T-helper 2 cell (primary cell): Measurements from ENCODE around the gene OCA2.
"Not testable (repeated sequence)": the region's sequence is repeated elsewhere in the genome, so short reads cannot be mapped to it uniquely, and the experiment has no call there.

Source experiments
- DNase-seq, 5 experiments: peaks; one replicate each; pipeline versions ENCODE4 v3.0.0 to v3.0.0-alpha.2; 2012 to 2022
- total RNA-seq, 2 donors: gene quantifications; one replicate each; lab custom pipeline; 2026; lab: John Stamatoyannopoulos, UW

The OCA2 gene
- 0.31 to 1.7 reads per million in 2 donors for total RNA-seq

DNA sequence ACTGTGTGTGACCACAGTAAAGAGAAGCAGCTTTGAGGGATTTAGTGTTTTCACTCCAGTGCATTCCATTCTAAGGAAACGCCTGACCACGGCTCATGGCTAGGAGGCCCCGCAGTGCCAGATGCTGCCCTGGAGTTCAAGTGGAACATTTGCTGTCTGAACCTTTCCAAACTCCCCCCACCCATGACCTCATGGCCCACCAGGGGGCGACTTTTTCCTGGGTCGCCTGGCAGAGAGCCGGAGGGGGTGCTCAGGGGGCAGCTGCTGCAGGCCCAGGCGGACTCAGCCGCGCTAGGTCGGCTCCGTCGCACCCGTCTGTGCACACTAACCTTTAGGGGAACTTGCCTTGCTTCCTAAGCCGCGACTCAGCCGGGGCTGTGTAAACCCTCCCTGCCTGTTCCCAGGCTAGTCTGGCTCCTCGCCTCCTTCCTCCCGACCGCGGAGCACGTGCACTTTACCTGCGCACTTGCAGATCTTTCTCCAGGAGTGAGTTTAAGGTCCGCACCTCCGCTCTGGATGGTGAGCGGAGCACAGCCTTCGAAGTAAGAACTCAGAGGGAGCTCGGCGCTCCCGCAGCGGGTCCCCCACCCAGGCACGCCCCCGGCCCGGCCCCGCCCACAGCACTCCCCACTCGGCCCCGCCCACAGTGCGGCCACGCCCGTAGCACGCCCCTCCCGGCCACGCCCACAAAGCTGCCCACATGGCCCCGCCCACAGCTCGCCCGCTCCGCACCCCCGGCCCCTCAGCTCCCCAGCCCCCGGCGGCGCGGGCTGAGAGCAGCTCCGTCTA, at the start of gene OCA2:
Gene OCA2 (minus strand): TSS at position 550 of the 789 bp plus-strand sequence. CDS start 17,441 bp downstream, outside the sequence.
- DNase-seq: peak in 4 of 5 experiments; percentile 27 to 71 (median 46)

DNA sequence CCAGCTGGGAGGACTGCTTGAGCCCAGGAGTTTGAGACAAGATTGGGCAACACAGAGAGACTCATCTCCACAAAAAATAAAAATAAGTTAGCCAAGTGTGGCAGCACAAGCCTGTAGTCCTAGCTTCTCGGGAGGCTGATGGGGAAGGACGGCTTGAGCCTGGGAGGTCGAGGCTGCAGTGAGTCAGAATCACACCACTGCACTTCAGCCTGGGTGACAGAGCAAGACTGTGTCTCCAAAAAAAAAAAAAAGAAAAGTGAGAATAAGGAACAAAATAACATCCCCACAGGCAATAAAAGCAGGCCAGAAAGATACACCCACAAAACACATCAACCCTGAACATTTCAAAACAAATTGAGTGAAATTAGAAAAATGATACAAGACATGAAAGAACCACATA, 48.7 kb upstream of the OCA2 start:
- DNase-seq: no peak

DNA sequence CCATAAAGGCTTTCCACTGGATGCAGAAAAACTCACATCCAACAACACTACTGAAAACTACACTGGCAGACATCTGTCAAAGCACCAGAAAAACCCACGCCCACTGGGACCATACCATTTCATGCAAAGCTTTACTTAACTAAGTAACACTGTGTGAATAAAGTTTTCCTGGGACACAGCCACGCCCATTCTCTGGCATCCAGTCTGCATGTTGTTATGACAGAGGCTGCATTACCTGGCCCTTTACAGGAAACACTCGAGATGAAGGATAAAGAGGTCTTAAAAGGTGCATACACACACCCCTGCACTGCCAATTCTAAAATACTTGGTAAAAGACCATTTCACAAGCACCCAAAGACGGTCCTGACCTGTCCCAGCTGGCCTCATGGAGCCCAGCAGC, 46.3 kb upstream of the OCA2 start:
- not testable (repeated sequence) for DNase-seq

DNA sequence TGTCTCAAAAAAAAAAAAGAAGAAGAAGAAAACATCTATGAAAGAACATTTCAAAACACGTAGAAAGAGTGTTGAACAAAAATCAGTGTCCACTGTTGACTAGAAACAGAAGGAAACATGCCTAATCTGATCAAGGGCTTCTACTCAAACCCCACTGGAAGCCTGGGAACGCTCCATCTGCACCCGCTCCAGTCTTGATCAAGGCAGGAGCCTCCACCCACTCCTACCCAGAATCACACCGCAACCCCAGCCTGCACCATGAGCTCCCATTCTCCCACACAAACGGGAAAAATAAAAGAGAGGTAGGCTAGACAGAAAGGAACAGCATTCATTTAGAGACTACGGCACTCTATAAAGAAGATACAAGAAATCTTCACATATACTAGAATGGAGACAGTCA, 40.9 kb upstream of the OCA2 start:
- no peak for DNase-seq

DNA sequence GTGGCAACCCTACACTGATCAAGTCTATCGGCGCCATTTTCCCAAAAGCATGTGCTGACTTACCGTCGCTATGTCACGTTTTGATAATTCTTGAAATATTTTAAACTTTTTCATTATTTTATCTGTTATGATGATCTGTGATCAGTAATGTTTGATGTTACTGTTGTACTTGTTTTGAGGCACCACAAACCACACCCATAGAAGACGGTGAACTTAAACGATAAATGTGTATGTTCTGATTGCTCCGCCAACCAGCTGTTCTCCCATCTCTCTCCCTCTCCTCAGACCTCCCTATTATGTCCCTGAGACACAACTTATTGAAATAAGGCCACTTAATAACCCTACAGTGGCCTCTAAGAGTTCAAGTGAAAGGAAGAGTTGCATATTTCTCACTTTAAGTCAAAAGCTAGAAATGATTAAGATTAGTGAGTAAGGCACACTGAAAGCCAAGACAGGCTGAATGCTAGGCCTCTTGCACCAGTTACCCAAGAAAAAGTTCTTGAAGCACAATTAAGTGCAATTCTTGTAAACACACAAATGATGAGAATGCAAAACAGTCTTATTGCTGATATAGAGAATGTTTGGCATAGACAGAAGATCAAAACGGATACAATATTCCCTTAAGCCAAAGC, 38.4 kb upstream of the OCA2 start:
- peak in 1 of 5 experiments; percentile 56 for DNase-seq

DNA sequence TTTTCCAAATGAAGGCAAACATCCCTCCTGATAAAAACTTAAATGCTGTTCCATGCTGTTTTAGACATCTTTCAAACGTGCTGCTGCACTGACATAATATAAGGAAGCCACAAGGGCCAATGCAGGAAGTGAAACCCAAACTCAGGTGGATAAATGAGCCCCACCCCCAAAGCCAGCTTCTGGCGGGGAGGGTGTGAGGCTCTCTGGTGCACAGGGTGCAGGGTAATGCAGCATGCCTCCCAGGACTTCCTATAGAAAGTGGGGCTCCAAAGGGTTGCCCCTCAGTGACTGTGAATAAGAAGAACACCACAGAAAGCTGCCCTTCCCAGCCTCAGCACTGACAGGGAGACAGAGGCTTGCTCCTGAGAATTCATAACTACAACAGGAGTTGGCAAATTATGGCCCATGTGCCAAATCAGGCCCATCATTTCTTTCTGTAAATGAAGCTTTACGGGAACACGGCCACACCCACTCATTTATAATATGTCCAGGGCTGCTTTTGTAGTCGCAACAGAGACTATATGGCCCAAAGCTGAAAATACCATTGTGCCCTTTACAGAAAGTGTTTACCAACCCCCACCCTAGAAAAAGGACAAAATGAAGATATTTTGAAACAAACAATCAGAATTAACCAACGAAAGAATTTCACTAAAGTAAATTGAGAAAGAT, 37.3 kb upstream of the OCA2 start:
- peak in 1 of 5 experiments; percentile 77 for DNase-seq

DNA sequence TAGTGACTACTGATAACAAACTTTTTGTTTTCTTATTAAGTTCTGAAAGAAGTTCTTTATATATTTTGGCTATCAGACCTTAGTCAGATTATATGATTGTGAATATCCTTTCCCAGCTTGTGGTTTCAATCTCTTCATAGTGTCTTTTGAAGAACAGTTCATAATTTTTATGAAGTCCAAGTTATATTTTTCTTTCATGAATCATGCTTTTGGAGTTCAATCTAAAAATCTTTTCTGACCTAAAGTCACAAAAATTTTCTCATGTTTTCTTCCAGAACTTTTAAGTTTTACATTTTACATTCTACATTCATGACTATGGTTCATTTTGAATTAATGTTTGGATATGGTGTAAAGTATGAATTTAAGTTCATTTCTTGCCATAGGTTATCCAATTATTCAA, 34.2 kb upstream of the OCA2 start:
- no peak for DNase-seq

DNA sequence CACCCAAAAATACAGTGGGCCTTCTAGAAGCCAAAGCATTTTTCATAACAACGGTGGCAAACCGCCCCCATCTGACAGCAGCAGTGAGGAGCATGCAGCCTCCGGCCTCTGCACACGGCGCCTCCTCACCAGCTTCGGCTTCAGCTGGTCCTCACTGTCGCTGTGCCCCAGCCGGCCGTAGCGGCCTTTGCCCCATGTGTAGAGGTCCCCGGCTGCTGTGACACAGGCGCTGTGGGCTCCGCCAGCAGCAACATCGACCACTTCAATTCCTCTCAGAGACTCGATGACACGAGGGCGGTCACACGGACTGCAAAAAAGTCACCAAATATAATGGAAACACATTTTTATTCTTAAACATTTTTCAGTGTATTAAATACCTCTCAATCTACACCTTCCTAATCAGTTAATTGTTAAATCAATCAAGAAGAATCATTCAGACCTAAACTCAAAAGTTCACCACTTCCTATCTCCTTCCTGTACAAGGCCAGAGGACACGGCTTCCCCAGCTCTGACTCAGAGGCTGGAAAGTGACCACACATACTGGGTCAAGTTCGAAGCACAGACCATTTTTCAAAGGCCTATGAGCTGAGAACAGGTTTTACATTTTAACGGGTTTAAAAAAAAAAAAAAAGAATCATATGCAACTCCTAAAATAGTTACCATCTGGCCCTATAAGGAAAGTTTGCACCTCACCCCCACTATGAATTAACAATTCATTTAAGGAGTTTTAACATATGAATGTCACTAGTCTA, 33.6 kb upstream of the OCA2 start:
- no peak for DNase-seq

DNA sequence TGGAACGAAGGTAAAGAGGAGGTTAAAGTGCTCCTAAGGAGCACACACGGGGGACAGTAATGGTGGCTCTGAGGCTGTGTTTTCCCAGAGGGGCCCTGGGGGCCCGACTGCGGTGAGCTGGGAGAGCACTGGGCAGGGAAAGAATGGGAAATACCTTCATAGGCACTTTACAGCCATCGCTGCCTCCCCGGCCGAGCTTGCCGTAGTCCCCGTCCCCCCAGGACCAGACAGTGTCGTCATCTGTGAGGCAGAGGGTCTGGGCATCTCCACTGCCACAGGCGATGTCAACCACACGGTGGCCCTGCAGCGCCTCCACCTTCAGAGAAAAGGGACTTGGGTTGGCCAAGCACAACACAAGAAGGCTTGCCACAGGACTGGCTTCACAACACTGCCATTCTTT, 32.8 kb upstream of the OCA2 start:
- no peak for DNase-seq

DNA sequence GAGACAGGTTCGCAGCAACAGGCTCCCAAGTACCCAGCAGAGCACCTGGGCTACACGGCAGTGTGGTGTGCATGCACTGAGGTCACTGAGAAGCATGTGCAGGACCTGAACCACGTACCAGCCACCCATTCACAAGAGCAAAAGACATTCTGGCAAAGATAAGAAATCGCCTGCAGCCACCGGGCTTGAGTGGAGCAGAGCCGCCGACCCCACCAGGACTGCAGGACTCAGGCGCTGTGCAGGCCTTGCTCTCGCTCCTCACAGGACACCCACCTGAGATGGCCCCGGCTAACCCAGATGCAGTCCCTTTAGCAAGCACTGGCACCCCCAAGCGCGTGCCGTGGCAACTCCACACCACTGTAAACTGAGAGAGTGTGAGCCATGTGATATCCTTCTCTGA, 32.3 kb upstream of the OCA2 start:
- no peak for DNase-seq

DNA sequence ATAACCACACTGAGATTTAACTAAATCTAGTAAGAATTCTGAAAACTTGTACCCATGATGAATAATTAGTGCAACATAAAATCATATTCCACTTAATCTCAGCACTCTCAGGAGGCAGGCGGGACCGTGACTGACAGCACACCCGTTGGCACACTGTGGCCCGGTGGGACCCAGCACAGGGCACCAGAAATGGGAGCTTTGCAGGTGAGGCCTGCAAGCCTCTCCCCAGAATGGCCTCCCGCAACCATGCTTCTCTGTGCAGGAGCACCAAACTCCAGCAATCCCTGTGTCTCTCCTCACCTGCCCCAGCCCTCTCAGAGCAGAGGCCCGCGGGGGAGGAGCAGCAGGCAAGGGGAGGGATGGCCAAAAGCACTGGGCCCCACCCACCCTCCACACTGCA, 31.5 kb upstream of the OCA2 start:
- no peak for DNase-seq

DNA sequence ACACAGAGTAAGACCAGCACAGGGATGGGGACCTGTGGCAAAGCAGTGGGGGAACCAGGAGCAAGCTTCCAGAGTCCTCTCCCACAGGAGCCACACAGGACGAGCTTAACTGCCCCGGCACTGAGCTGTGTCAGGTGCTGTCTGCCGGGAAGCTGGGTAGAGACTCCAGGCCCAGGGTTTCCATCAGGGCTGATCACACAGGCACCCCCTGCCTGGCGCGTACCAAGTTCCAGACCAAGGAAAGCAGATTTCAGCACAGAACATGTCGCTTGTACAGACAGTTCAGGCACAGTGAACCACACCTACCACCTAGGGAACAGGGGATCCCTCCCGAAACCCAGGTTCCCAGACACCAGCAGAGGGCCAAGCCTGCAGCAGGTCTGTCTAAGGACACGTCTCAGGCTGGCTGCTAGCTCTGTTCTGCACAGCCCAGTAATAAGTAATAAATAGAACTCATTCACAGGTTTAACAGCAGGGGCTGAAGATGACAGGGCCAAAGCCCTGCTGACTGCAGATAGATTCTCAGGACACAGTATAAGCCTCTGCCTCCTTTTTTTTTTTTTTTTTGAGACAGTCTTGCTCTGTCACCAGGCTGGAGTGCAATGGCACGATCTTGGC, 30.2 kb upstream of the OCA2 start:
- DNase-seq: no peak

DNA sequence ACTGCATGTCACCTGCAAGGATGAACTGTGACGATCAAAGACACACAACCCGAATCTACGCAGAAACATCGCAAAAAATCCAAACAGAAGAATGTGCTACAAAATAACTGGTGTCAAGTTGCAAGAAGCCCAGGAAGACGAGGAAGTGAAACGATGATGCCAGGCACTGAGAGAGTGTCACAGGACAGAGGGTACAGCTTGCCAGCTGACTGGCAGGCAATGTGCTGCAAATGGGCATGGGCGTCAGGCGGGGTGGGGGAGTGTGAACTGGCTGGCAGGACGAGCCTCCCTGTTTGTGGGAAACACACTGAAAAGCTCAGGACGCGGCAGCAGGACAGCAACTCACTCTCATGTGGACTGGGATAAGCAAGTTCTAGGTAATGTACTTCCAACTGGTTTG, 28.9 kb upstream of the OCA2 start:
- no peak for DNase-seq

DNA sequence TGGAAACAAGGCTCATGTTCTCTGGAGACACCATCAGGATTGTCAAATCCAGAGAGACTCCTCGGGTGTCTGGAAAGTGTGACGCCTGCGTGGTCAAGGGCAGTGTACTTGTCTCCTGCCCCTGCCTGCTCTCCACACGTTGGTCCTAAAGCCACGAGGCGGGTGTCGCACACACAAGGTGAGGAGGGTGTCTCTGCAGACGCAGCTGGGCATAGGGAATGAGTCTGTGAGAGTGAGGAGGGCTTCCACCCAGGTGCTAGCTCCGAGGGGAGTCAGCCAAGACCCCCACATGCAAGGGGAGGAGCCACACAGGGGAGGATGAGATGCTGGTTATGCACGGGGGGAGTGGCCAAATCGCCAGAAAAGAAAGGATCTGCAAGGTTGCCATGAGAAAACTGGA, 27.9 kb upstream of the OCA2 start:
- no peak for DNase-seq

DNA sequence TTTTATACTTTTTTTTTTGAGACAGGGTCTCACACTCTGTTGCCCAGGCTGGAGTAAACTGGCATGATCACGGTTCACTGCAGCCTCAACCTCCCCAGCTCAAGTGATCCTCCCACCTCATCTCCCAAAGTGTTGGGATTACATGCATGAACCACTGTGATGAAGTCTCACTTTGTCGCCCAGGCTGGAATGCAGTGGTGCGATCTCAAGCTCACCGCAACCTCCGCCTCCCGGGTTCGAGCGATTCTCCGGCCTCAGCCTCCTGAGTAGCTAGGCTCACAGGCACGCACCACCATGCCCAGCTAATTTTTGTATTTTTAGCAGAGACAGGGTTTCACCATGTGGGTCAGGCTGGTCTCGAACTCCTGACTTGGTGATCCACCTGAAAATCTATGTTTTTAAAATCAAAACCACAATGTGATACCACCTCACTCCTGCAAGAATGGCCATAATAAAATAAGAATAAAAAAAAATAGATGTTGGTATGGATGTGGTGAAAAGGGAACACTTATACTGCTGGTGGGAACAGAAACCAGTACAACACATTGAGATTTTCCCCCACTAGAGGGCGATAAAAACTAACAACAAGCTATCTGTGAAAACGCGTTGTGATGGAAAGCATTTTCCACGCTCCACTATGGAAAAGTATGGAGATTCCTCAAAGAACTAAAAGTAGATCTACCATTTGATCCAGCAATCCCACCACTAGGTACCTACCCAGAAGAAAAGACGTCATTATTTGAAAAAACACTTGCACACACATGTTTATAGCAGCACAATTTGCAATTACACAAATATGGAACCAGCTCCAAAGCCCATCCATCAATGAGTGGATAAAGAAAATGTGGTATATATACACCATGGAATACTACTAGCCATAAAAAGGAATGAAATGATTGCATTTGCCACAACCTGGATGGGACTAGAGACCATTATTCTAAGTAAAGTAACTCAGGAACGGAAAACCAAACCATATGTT, 26.8 kb upstream of the OCA2 start:
- peak in 1 of 5 experiments; percentile 48 for DNase-seq

DNA sequence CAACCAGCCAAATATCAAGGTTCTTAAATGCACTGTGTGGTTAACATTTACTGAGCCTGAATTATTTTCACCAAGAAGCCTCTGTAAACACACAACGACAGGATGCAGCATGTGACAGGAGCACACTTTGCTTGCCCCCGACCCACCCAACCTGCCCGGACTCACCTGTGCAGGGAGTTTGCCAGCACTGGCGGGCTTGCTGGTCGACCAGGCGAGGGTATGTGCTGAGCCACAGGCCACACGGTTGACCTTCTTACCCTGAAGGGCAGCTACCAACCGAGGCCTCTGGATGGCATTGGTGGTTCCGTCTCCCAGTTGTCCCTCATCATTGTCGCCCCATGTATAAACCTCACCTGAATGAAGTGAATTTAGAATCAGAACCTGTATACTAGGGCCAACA, 25.7 kb upstream of the OCA2 start:
- no peak for DNase-seq

DNA sequence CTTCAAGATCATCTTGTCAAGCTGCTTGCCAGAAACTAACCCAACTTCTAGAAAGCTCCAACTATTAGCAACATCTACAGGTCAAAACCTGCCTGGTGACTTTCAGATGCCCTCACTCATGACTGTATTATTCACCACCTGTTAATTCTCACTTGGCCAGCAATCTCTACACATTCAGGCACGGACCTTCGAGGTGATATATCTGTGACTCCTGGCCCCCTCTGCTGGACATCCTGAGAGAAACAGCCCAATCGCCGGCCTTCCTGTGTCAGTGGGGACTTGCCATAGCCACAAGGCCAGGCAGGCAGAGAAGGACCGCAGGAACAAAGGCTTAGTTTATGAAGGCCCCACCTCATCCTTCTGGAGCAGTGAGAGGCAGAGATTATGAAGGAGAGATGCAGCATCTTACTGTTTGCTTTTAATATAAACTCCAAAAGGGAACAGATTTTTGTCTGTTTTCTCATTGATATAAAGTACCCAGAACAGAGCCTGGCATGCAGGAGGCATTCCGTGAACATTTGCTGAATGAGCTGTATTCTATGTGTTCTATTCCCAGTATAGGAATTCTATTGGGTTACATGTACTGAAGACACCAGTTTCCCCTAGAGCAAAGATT, 24.4 kb upstream of the OCA2 start:
- peak in 3 of 5 experiments; percentile 28 to 55 (median 31) for DNase-seq

DNA sequence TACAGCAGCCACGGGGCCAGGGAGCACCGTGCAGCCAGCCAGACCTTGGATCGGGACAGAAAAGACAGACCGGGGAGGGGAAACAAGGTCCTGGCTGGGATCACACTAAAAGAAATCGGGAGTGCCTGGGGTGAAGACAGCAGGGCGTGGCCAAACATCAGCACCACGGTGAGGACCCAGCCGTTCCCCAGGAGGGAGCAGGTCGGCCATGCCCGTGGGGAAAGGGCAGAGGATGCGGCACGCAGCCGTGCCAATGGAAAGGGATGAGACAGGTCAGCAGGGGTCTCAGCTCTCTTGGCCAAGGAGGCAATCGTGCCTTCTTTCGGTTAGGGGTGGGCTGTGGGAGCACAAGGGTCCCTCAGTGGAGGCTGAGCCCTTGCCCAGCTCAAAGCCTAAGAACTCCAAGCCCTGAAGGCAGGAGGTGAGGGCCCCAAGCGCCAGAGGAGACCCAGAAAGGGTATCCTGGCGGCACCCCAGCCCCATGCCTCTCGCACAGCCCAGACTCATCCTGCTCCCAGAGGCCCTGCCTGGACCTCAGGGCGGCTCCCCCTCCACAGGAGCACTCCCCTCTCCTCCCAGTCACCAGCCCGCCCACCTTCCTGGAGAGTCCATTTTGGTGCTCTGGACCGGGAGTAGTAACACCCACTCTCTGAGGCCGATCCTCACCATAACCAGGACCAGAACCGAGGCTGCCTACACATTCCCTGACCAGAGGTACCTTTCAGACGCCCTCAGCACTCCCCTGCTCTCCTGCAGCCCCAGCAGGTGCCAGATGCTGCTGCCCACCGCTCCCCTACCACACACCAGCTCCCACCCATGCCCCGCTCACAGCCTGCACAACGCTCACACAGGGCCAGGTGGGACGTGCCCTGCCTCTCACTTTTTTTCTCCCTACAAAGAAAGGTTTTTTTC, 23.2 kb upstream of the OCA2 start:
- DNase-seq: no peak

DNA sequence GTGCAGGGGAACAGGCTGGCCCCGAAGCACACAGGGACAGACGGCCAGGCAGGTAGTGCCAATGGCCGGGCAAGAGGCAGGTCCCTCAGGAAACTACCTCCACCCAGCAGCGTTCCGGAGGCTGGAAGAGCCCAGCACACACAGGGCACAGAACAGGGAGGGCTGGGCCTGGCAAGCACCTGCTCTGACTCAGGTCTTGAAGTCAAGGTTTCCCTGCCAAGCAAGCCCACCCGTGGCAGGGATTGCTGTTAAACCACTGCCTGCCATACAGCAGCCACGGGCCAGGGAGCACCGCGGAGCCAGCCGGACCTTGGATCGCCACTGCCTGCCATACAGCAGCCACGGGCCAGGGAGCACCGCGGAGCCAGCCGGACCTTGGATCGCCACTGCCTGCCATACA, 22.5 kb upstream of the OCA2 start:
- not testable (repeated sequence) for DNase-seq

DNA sequence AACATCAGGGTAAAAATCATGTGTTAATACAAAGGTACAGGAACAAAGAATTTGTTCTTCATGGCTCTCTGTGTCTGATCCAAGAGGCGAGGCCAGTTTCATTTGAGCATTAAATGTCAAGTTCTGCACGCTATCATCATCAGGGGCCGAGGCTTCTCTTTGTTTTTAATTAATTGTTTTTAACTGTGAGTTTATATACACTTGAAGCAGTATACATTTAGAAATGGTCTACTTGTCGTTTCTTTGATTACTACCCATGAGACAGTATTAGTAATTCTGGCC, 21.2 kb upstream of the OCA2 start:
- no peak for DNase-seq
